GM12878 (cell line): Measurements from ENCODE around the gene PLD4. TPM values are rescaled to one million over a fixed set of nuclear protein-coding genes. Genes with fewer than 3 reads are reported as not detected.

Source experiments
- ATAC-seq: fragments of 200-7000 bp; cut with Tn5 transposase; 3 replicates; pipeline ENCODE4 v1.9.1; 2020; ENCODE audit warnings: mild to moderate bottlenecking, moderate library complexity
- BruUV-seq: library from RNA; stranded (reverse); fragments of 400-500 nt; replicated peaks from 2 replicates; lab custom pipeline; 2021; lab: Mats Ljungman, UMichigan
- CTCF ChIA-PET: fragments of 300-600 bp; sonication (Branson Sonifier 250); formaldehyde crosslinking; extraction: SDS; loops from one replicate; lab custom pipeline; 2021; ENCODE audit warnings: inconsistent platforms; lab: Yijun Ruan, JAX
- POLR2A ChIA-PET: fragments of 350-600 bp; formaldehyde crosslinking; extraction: SDS; loops from one replicate; lab custom pipeline; 2021; ENCODE audit warnings: inconsistent platforms; lab: Charles Lee
- RAD21 ChIA-PET: fragments of 300-600 bp; sonication (Branson Sonifier 250); formaldehyde crosslinking; loops from one replicate; lab custom pipeline; 2023; ENCODE audit warnings: antibody characterized with exemption; ENCODE audit not compliant: unreplicated experiment; lab: Charles Lee
- SMC1A ChIA-PET: fragments of 300-600 bp; sonication (Branson Sonifier 250); formaldehyde crosslinking; loops from one replicate; lab custom pipeline; 2023; ENCODE audit not compliant: unreplicated experiment, uncharacterized antibody; lab: Charles Lee
- DNase-seq: peaks from one replicate; pipeline ENCODE4 v3.0.0-alpha.2; 2011; ENCODE audit warnings: low read depth, low spot score
- FAIRE-seq: peaks from 3 replicates; lab custom pipeline; 2011; peaks lifted over from hg19 to GRCh38; lab: Jason Lieb, UNC
- H2AFZ ChIP-seq: 2 replicates; pipeline ENCODE4 v1.6.0; 2011; ENCODE audit warnings: low read depth, low read length, control low read depth; ENCODE audit not compliant: control insufficient read depth
- H3K27ac ChIP-seq: 2 replicates; pipeline ENCODE4 v1.5.1; 2011; ENCODE audit warnings: control low read depth; ENCODE audit not compliant: control insufficient read depth, insufficient read depth
- H3K27me3 ChIP-seq, 2 experiments: replicated peaks in 1 of 2; 2 replicates each; pipeline versions ENCODE4 v1.6.0 to v1.6.1; 2011; ENCODE audit warnings: low read length in 1 of 2; ENCODE audit not compliant: control insufficient read depth in 2 of 2, insufficient read depth in 2 of 2
- H3K36me3 ChIP-seq, 2 experiments: 2 replicates each; pipeline ENCODE4 v1.5.1; 2011; ENCODE audit warnings: low read length in 1 of 2; ENCODE audit not compliant: control insufficient read depth in 2 of 2, insufficient read depth in 2 of 2
- H3K4me1 ChIP-seq: 2 replicates; pipeline ENCODE4 v1.6.1; 2011; ENCODE audit warnings: mild to moderate bottlenecking, low read length, moderate library complexity, mixed read lengths; ENCODE audit not compliant: control insufficient read depth, insufficient read depth
- H3K4me2 ChIP-seq: 2 replicates; pipeline ENCODE4 v1.6.0; 2011; ENCODE audit warnings: control low read depth; ENCODE audit not compliant: control insufficient read depth, insufficient read depth
- H3K4me3 ChIP-seq: fragments of 200-600 bp; sonication (generic); 2 replicates; pipeline ENCODE4 v1.5.1; 2016
- H3K79me2 ChIP-seq: 2 replicates; pipeline ENCODE4 v1.6.0; 2011; ENCODE audit warnings: low read length; ENCODE audit not compliant: control insufficient read depth, insufficient read depth
- H3K9ac ChIP-seq: 2 replicates; pipeline ENCODE4 v1.8.0; 2011; ENCODE audit warnings: low read length, control low read depth, mixed read lengths; ENCODE audit not compliant: control insufficient read depth, insufficient read depth
- H3K9me3 ChIP-seq: replicated peaks from 3 replicates; pipeline ENCODE4 v1.5.1; 2011; ENCODE audit warnings: mild to moderate bottlenecking, low read length; ENCODE audit not compliant: control insufficient read depth, insufficient read depth
- H4K20me1 ChIP-seq: 2 replicates; pipeline ENCODE4 v1.6.0; 2011; ENCODE audit not compliant: control insufficient read depth, insufficient read depth
- ASH2L ChIP-seq: fragments of 300-600, 200-600 bp; sonication (generic); IDR thresholded peaks from 2 replicates; pipeline ENCODE4 v1.6.1; 2017; ENCODE audit warnings: low read depth, mild to moderate bottlenecking, borderline replicate concordance
- BCL3 ChIP-seq: IDR thresholded peaks from 2 replicates; pipeline ENCODE4 v1.6.1; 2011; ENCODE audit warnings: borderline replicate concordance, low read depth, mild to moderate bottlenecking, moderate library complexity, low read length; ENCODE audit not compliant: insufficient read depth, poor library complexity, severe bottlenecking
- CBFB ChIP-seq: IDR thresholded peaks from 2 replicates; pipeline ENCODE4 v1.6.1; 2016; ENCODE audit warnings: antibody characterized with exemption, low read depth
- CHD1 ChIP-seq: IDR thresholded peaks from 2 replicates; pipeline ENCODE4 v1.6.1; 2012; ENCODE audit warnings: low read depth, low read length, improper control_type of control experiment
- E2F8 ChIP-seq: fragments of 450-650 bp; IDR thresholded peaks from 2 replicates; pipeline ENCODE4 v1.6.1; 2018; ENCODE audit warnings: mild to moderate bottlenecking, low read depth, moderate library complexity; ENCODE audit not compliant: partially characterized antibody
- EP300 ChIP-seq, 2 experiments: fragments of 150-350 bp in 1 of 2; IDR thresholded peaks; 2 replicates each; pipeline ENCODE4 v1.6.1; 2011 to 2012; ENCODE audit warnings: low read depth in 2 of 2, low read length in 2 of 2, borderline replicate concordance in 1 of 2, improper control_type of control experiment in 1 of 2, inconsistent platforms in 1 of 2; ENCODE audit not compliant: control insufficient read depth in 1 of 2
- GATAD2B ChIP-seq: fragments of 450-650 bp; conservative IDR thresholded peaks from 2 replicates; pipeline ENCODE4 v1.6.1; 2017; ENCODE audit warnings: low read depth, mild to moderate bottlenecking, moderate library complexity
- KAT2A ChIP-seq: conservative IDR thresholded peaks from 2 replicates; pipeline ENCODE4 v1.6.1; 2011; ENCODE audit warnings: low read depth, low read length; ENCODE audit not compliant: control insufficient read depth
- NRF1 ChIP-seq: conservative IDR thresholded peaks from 2 replicates; pipeline ENCODE4 v1.6.1; 2011; ENCODE audit warnings: mild to moderate bottlenecking, low read depth, low read length, improper control_type of control experiment
- PAX8 ChIP-seq: fragments of 450-650 bp; IDR thresholded peaks from 2 replicates; pipeline ENCODE4 v1.6.1; 2017; ENCODE audit warnings: mild to moderate bottlenecking, moderate library complexity
- PML ChIP-seq: IDR thresholded peaks from 2 replicates; pipeline ENCODE4 v1.6.1; 2012; ENCODE audit warnings: low read length, inconsistent platforms
- RELB ChIP-seq: fragments of 450-650 bp; IDR thresholded peaks from 2 replicates; pipeline ENCODE4 v1.6.1; 2017; ENCODE audit warnings: low read depth, mild to moderate bottlenecking, moderate library complexity
- SMAD5 ChIP-seq: IDR thresholded peaks from 2 replicates; pipeline ENCODE4 v1.6.1; 2016; ENCODE audit warnings: antibody characterized with exemption, low read depth
- TCF3 ChIP-seq: IDR thresholded peaks from 2 replicates; pipeline ENCODE4 v1.6.1; 2012; ENCODE audit warnings: low read depth, mild to moderate bottlenecking, low read length, borderline replicate concordance; ENCODE audit not compliant: insufficient read depth
- ZNF24 ChIP-seq: fragments of 450-650 bp; IDR thresholded peaks from 2 replicates; pipeline ENCODE4 v1.6.1; 2017; ENCODE audit warnings: antibody characterized with exemption, mild to moderate bottlenecking
- WGBS: methylation state at CpG from one replicate; pipeline ENCODE4 v1.1.6; 2016; ENCODE audit warnings: low lambda C conversion rate; ENCODE audit not compliant: insufficient replicate concordance, insufficient coverage; ENCODE audit errors: missing lambda C conversion rate; 5-methylcytosine and 5-hydroxymethylcytosine counted together
- in situ Hi-C: fragments of 300-500 bp; cut with MboI; formaldehyde crosslinking; loops from 9 replicates; pipeline ENCODE4 v1.14.3; 2018; ENCODE audit warnings: mixed read lengths
- intact Hi-C: fragments of 100-400 bp; cut with micrococcal nuclease; formaldehyde crosslinking; loops from one replicate; pipeline ENCODE4 v1.14.2; 2022; ENCODE audit not compliant: unreplicated experiment
- polyA plus RNA-seq, 11 experiments: library from polyadenylated mRNA; depleted of rRNA in 4 of 11; unstranded in 6 of 11; stranded (reverse) in 5 of 11; fragments of >200 nt; fragmentation: Nextera tagmentation in 4 of 11; fragmentation: Illumina TruSeq in 1 of 11; extraction: Ambion mirVana in 4 of 11; extraction: Trizol in 1 of 11; gene quantifications; 1 replicate in 1 of 11; 2 replicates in 10 of 11; pipeline versions ENCODE4 v1.2.1 to v1.2.3, GENCODE V29; 2011 to 2016; ENCODE audit warnings: inconsistent platforms in 2 of 11, missing spikeins in 2 of 11, low read depth in 1 of 11
- total RNA-seq, 4 experiments: library from RNA; depleted of rRNA in 3 of 4; stranded (reverse); fragments of >200 nt in 3 of 4; fragmentation: Illumina TruSeq in 1 of 4; extraction: Trizol in 1 of 4; gene quantifications; 2 replicates each; pipeline versions ENCODE4 v1.2.1 to v1.2.3, GENCODE V29; 2013 to 2021
- TF ChIP-seq, protein P1 (sequence below): fragments of 450-650 bp; IDR thresholded peaks from 2 replicates; pipeline ENCODE4 v1.6.1; 2016; ENCODE audit warnings: mild to moderate bottlenecking
- TF ChIP-seq, protein P2 (sequence below): fragments of 450-650 bp; IDR thresholded peaks from 2 replicates; pipeline ENCODE4 v1.6.1; 2016; ENCODE audit warnings: mild to moderate bottlenecking

Gene PLD4
- total and polyA plus RNA-seq, 10 of the 15 experiments (the other 5 are each of a cell fraction or from before 2014, with no cell fraction given), result 0.20 to 57.7 (median 9.9) TPM

GRCh38 chr14:104950021-104950420, 25.3 kb downstream of the PLD4 start:
- no peak for FAIRE-seq
- DNase-seq, result no peak
- Histone ChIP-seq H3K36me3 (no peaks in the 10 kb centered on the region), H3K9me3 (no peaks in the 10 kb centered on the region), H3K27me3 (no peaks in the 10 kb centered on the region), H3K27ac (no peak overlapping the region), H4K20me1 (no peaks in the 10 kb centered on the region), H3K79me2 (no peaks in the 10 kb centered on the region), H3K4me1 (no peaks in the 10 kb centered on the region), H3K9ac (no peak overlapping the region), H2AFZ (no peak overlapping the region), H3K4me3 (no peak overlapping the region), H3K4me2 (no peak overlapping the region)
- CTCF ChIA-PET, result no interaction called here
- 56% methylated on average over 17 of the region's 17 CpGs for WGBS
- ATAC-seq, result no peak
- BruUV-seq, result no TSS peak
- POLR2A ChIA-PET, result no interaction called here
- in situ Hi-C loops (no loop called here), intact Hi-C loops (no loop called here)
- RAD21 ChIA-PET, result no interaction called here
- SMC1A ChIA-PET, result no interaction called here
- TF ChIP-seq NRF1 (no peak), GATAD2B (no peak), ASH2L (no peak), BCL3 (no peak), SMAD5 (no peak), CHD1 (no peak), E2F8 (no peak), PAX8 (no peak), KAT2A (no peak), PML (no peak), CBFB (no peak), ZNF24 (no peak), RELB (no peak), EP300 (IDR thresholded peaks at IDR 0.05; ENCODE audit: borderline replicate concordance in 1 of 2, control insufficient read depth in 1 of 2, low read depth in 2 of 2, low read length in 2 of 2) (no peak), TCF3 (no peak)
- TF ChIP-seq, protein P1, sequence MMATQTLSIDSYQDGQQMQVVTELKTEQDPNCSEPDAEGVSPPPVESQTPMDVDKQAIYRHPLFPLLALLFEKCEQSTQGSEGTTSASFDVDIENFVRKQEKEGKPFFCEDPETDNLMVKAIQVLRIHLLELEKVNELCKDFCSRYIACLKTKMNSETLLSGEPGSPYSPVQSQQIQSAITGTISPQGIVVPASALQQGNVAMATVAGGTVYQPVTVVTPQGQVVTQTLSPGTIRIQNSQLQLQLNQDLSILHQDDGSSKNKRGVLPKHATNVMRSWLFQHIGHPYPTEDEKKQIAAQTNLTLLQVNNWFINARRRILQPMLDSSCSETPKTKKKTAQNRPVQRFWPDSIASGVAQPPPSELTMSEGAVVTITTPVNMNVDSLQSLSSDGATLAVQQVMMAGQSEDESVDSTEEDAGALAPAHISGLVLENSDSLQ, result no peak
- TF ChIP-seq, protein P2, sequence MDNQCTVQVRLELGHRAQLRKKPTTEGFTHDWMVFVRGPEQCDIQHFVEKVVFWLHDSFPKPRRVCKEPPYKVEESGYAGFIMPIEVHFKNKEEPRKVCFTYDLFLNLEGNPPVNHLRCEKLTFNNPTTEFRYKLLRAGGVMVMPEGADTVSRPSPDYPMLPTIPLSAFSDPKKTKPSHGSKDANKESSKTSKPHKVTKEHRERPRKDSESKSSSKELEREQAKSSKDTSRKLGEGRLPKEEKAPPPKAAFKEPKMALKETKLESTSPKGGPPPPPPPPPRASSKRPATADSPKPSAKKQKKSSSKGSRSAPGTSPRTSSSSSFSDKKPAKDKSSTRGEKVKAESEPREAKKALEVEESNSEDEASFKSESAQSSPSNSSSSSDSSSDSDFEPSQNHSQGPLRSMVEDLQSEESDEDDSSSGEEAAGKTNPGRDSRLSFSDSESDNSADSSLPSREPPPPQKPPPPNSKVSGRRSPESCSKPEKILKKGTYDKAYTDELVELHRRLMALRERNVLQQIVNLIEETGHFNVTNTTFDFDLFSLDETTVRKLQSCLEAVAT, result no peak
